HG03565 (cell line): Measurements from ENCODE around the gene FBXL16.

Experiments used
- ATAC-seq: cut with Tn5 transposase; IDR thresholded peaks from one replicate; pipeline ENCODE4 v1.9.1; 2021; ENCODE audit warnings: mild to moderate bottlenecking, moderate library complexity; ENCODE audit not compliant: unreplicated experiment

Gene FBXL16

DNA sequence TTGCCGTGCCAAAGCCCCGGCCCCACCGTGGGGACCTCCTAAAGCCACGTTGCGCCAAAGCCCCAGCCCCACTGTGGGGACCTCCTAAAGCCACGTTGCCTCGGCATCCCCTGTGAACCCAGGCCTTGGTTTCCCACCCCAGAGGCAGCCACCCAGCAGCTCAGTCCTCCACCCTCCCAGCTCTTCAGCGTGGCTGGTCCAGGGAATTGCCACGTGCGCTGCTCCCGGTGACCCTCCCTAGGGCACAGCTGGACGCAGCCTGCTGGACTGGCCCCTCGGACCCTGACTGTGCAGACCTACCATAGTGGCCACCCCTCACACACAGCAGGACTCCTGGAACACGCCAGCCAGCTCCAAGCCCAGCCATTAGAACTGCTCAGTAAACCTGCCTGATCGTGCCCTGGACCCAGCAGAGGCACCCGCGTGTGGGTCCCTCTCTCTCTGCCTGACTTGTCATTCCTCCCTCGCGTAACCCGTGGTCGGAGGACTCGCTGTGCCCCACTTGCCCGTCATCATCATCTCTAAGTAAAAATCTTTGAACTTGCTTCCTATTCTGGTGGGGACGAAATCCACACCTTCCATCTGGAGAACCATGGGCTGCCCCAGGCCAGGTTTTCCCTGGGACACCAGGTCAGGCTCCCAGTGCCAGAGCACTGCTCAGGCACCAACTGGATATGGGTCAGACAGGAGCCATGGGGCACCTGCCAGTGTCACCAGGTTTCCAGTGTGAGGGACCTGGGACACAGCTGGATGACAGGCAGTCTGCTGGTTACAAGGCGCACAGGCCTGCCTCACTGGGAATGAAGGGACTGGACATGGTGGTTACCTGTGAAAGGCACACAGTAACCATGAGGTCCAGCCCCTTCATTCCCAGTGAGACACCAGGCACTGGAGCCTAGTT lies 29.6 kb upstream of the FBXL16 start:
- ATAC-seq, result no peak

GRCh38 chr16:734208-734980 lies 28.8 kb upstream of the FBXL16 start:
- ATAC-seq, result no peak

- ATAC-seq, result no peak
These were observed 28.0 kb upstream of the FBXL16 start for GRCh38 chr16:733382-734207.

GRCh38 chr16:732936-733335 lies 27.3 kb upstream of the FBXL16 start:
- ATAC-seq, result no peak

DNA sequence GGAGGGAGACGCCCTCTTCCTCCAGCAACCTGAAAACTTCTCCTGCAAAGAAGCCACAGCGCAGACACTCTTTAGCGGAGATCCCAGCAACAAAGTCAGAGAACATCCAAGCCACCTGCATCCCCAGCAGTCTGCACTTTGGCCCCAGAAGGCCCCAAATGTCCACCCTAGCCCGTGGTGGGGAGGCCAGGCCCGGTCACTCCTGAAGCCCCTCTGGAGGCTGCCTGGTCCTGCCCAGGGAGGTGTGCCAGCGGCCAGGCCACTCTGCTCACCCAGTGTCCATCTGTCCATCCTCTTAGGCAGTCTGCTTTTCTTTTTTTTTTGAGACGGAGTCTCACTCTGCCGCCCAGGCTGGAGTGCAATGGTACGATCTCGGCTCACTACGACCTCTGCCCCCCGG lies 26.7 kb upstream of the FBXL16 start:
- no peak for ATAC-seq

GRCh38 chr16:730666-731509 lies 25.3 kb upstream of the FBXL16 start:
- no peak for ATAC-seq

DNA sequence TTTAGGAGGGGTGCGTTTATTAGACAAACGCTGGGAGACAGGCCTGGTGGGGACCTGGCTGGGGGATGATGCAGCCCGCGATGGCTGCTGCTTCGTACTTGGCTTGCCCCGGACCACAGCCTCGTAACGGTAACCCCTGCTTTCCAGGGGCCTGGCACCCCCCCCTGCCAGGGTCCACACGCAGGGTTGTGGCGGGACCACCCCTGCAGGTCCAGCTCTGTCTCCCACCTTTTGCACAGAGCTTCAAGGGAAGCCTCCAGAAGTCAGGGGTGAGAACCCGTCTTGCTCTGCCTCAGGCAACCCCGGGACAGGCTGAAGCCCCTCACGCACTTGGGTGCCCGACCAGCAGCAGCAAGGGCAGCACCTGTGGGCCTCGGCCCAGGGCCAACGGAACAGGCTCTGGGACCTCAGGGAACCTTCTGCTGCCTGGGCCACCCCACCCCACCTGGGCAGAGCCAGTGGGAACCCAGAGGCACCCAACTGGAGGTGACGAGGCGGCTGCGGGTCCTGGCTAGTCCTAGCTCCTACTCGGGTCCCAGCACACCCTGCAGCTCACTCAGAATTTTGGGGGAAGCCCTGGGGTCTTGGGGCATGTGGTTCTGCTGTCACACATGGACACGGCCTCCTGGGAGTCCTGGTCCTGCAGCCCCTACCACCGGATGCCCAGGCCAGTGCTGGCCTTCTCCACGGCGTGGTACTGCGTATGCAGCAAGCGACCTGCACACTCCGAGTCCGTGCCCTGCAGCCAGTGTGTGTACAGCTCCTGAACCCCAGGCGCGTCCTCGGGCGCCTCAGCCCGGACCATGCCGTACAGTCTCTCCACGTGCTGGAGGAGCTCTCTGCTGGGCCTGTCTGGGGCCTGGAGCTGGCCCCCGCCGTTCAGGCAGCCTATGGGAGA lies 24.4 kb upstream of the FBXL16 start:
- no peak for ATAC-seq

- no peak for ATAC-seq
These were observed 23.5 kb upstream of the FBXL16 start for GRCh38 chr16:728890-729744.

DNA sequence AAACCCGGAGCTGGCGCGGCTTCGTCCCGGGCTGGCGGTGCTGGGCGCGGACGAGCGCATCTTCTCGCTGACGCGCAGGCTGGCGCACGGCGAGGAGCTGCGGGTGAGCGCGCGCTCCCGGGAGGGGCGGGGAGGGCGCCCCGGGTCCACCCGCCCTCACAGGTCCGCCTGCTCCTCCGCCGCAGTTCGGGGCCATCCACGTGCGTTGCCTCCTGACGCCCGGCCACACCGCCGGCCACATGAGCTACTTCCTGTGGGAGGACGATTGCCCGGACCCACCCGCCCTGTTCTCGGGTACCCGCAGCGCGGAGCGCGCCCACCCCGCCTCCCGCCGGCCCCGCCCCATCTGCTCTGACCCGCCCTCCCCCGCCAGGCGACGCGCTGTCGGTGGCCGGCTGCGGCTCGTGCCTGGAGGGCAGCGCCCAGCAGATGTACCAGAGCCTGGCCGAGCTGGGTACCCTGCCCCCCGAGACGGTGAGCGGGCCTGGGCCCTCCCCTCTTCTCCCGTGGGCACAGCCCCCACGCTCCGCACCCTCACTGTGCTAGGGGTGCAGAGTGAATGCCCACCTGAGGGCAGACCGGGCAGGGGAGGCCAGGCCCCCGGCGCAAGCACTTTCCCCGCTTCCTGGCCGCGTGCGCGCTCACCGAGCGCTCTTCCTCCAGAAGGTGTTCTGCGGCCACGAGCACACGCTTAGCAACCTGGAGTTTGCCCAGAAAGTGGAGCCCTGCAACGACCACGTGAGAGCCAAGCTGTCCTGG lies 22.7 kb upstream of the FBXL16 start:
- no peak for ATAC-seq

DNA sequence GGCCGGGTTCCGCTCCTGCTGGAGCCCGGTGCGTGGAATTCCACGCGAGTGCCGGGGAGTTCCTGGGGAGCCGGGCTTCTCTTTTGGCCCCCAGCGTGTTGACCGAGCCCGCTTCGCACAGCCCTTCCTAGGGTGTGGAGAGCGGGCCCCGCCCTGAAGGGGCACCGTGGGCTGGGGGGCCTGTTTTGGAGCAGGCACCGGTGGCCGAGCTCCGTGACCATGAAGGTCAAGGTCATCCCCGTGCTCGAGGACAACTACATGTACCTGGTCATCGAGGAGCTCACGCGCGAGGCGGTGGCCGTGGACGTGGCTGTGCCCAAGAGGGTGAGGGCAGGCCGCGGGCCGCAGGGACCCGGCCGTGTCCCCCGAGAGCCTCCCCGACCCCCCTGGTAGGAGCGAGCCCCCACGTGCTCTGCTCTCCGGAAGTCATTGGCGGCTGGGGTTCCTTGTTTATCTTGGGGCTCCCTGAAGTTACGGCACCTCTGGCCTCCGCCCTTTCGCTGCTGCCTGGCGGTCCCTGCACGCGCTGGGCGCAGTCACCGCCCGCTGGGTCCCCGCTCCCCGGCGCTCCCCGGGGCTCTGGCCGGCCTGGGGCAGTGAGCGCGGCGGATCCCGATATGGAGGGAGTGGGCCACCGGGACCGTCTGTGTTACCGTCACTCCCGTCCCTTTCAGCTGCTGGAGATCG lies 21.8 kb upstream of the FBXL16 start:
- ATAC-seq, result no peak

DNA sequence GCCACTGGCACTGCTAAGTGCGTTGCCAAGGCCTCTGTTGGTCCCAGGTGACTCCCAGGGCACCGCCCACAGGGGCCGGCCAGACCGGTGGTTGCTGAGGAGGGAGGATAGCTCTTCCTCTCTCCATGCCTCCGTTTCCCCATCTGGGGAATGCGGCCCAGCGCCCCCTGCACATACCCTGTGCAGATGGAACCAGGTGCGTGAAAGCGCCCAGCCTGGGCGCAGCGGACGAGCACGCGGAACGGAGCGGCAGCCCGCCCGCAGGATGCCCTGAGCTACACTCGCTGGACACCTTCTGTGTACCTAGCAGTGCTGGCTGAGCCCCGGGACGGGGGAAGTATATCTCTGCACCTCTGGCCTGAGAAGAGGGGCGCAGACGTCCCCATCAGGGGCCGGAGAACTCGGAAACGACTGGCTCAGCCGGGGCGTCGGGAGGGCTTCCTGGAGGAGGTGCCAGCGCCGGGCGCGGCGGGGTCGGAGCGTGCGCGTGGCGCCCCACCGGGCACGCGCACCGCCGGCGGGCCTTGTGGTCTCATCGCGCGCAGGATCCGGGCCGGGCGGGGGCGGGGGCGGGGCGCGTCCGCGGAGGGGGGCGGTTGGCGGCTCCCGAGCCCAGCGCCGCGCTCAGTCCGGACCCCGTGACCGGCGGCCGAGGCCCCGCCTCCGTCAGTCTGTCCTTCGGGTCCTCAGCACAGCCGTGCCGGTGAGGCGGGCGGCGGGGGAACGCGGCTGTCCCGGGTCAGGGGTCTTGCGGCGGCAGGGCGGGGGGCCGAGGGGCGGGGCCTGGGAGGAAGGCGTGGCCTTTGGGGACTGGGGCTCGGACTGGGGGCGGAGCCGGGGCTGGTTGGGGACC lies 21.1 kb upstream of the FBXL16 start, which contains the start of the genes CCDC78 and HAGHL:
TSS of gene CCDC78 (minus strand) at position 6 of the 853 bp plus-strand sequence. CDS start 76 bp downstream, outside the sequence.
TSS of gene HAGHL (plus strand) at position 669 of the 853 bp plus-strand sequence. CDS start 404 bp downstream, outside the sequence.
- no peak for ATAC-seq

DNA sequence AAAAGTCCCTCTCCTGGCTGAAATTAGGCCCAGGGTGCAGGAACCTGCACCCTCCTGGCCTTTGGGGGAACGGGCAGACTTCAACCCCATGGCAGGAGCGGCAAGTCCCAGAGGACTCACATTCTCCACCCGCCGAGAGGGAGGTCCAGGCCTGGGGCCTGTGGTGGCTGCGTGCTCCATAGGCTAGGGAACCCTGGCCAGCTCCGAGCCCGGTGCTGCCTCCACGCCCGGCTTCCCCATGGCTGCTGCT lies 20.5 kb upstream of the FBXL16 start:
- no peak for ATAC-seq

GRCh38 chr16:725463-726187 lies 20.0 kb upstream of the FBXL16 start:
- ATAC-seq, result no peak

DNA sequence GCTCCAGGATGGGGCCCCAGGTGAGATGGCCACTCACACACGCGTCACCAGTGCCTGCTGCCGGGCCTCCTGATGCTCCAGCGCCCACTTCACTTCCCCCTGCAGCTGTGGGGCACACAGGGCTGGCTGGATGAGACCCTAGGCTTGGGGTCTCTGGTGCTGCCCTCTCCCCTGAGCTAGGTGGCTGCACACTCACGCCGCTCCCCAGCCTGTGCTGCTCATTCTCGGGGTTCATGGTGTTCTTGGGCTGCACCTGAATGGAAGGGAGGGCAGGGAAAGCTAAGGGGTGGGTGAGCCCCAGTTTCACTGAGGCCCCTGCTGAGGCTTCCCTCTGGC lies 19.4 kb upstream of the FBXL16 start:
- no peak for ATAC-seq

DNA sequence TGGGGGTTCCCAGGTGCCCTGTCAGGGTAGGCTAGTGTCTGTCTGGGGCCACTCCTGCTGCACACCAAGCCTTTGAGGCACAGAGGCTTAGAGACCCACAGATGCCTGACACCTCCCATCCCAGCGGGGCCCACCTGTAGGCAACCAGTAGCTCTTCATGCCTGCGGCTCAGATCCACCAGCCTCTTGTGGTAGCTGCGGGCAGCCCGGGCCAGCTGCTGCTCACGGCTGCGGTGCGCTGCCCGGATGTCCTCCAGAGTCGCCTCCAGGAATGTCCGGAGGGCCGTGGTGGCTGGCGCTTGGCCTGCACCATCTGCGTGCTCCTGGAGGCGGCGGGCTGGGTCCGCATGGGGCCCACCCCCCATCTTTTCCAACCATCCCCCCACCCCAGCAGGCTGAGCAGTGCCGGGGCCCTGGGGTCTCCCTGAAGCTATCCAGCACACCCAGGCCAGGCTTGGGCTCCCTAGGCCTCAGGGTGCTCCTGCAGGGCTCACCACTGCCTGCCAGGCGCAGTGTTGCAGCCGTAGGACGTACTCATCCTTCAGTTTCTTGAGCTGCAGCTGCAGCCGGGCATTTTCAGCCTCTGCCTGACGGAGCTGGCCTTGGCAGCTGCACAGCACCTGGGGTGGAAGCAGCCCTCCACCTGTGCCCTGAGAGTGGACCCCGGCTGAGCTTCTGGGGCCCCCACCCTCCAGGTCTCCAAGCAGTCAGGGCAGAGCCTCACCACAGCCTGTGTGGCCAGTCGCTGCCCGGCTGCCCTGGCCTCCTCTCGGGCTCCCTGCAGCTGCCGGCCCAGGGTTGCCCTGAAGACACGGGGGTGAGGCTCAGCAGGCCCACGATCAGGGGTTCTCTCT lies 18.8 kb upstream of the FBXL16 start:
- no peak for ATAC-seq
